GM19035 (cell line): ENCODE results near the gene FUZ.

Experiments used
- ATAC-seq: cut with Tn5 transposase; IDR thresholded peaks from one replicate; pipeline ENCODE4 v1.9.1; 2021; ENCODE audit not compliant: unreplicated experiment

Gene FUZ

DNA sequence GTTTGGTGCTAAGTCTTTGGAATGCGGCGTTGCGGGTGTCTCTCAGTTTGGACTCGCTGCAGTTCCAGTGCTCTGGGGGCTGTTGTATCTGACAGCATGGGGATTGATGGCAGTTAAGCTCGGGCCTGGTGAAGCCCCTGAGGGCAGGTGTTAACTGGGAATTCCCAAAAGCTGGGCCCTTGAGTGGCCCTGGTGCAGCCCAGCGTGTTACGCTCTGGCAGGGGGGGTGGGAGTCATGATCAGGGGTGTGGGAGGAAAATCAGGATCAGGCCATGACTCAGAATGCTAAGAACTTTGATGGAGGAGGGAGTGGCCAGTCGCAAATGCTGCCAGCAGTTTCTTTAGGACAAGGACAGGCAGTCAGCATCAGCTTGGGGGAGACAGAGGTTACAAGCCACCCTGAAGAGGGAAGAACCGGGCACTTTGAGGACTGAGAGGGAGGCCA lies 26.7 kb downstream of the FUZ start:
- ATAC-seq, result no peak

DNA sequence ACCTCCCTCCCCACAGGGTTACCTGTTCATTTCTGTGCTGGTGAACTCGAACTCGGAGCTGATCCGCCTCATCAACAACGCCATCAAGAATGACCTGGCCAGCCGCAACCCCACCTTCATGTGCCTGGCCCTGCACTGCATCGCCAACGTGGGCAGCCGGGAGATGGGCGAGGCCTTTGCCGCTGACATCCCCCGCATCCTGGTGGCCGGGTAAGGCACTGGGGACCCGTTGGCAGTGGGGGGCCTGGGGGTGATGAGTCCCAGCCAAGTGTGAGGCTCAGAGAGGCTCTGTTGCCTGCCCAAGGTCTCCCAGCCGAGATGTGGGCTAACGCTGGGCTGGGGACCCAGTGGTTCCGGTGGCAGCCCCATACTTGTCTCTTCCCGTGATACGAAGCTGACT lies 30.6 kb downstream of the FUZ start:
- no peak for ATAC-seq

DNA sequence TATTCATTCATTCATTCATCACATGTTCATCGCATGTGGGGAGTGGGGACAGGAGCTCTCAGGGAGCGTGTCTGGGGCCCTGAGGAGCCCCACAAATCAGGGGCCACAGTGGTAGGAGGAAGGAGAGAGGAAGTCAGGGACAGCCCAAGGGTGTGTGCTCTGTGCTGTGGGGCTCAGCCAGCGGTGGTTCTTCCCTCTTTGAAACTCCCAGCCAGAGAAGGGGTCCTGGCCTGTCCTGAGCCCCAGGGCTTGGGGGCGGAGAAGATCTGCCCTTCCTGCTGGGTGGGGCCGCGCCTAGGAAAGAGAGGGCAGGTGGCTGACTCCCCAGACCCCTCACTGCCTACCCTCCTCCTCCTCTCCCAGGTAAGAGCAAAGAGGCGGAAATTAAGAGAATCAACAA lies 31.7 kb downstream of the FUZ start:
- ATAC-seq, result no peak

DNA sequence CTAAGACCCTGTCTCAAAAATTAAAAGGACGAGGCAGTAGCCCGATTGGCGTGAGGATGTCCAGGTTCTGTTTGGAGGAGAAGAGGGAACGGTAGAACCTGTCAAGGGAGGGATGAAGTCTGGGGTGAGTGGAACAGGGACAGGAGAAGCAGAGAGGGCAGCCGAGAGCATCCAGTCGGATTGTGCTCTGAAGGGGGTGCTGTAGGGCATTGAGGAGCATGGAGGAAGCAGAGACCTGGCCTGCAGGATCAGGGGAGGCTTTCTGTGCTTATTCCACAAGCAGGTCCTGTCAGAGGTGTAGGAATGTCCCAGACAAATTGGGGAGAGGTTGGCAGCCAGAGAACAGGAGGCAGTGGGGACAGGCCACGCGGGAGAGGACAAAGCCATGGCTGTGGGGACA lies 32.2 kb downstream of the FUZ start:
- no peak for ATAC-seq

DNA sequence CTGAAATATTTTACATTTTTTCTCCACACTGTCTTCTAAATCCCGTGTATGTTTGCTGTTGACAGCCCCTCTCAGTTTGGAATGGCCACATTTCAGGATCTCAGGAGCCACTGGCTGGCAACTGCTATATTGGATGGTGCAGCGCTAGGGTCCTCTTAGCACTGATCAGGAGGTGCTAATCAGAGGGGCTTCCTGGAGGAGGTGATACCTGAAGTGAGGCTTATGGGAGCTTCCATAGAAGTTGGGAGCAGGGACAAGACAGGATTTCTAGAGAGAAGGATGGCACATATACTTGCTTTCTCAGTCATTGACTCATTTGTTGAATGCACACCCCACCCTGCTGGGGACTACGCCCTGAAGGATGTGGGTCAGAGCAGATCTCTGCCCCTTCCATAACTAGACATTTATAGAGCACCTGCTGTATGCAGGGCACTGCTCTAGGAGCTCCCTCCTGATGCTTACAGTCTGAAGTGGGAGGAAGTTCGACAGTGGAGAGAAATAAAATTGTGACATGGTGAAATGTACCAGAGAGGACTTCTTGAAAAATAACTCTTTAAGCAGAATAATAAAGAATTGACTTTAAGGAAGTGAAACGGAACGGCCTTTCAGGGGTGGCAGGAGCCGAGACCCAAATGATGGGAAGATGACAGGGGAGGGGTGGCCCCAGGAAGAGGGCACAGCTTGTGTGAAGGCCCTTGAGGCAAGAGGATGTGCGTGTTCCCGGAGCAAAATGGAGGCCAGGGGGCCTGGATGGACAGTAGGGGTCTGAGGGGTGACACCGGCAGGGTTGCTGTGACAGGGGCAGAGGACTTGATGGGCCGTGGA lies 33.1 kb downstream of the FUZ start:
- no peak for ATAC-seq

DNA sequence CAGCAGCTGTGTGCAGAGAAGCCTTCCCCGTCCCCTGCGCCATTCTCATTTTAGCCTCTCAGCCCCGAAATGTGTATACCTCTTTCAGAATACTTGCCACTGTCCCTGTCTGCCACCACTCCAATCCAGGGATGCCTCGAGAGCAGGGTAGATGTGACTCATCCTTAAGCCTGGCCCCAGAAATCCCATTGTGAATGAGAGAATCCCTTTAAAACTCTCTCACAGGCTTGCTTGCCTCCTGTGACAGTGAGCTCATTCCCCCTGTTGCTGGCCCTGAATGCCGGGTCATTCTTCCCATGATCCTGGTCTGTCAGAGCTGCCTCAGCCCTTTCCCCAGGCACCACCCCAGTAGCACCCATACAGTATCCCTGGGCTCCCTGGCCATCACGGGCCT lies 36.7 kb downstream of the FUZ start:
- ATAC-seq, result no peak

DNA sequence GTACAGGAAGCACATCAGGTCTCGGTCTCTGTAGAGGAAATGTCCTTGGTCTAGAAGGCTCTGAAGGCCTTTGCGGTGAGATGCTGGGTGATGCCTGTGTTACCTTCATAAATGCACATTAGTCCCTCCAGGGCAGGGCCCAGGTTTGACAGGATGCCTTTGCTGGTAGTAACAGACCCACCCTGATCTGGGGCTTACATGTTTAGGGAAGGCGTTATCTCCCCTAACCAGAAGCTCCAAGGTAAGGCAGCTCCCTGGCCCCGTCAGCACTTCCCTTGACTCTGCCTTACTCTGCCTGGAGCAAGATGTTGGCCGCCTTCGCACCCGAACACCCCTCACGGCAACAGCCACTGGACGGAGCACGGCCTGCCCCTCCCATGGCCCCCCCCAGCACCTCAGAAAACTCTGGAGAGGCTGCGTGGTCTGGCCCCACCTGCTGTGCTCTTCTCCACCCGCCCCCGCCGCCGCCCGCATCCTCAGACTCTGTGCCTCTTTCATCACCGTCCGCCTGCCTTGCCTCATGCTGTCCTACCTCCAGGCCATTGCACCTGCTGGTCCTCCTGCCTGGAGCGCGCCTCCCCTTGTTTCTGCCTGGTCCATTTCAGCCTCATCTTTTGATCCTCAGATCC lies 37.2 kb downstream of the FUZ start:
- ATAC-seq, result no peak

DNA sequence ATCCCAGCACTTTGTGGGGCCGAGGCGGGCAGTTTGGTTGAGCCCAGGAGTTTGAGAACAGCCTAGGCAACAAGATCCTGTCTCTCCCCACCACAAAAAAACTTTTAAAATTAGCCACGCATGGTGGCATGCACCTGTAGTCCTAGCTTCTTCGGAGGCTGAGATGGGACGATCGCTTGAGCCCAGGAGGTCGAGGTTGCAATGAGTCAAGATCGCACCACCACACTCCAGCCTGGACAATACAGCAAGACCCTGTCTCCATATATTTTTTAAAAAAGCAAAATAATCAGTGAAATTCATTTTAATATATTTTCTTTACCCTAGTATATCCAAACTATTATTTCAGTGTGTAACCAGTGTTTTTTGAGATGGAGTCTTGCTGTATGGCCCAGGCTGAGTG lies 38.1 kb downstream of the FUZ start:
- no peak for ATAC-seq

DNA sequence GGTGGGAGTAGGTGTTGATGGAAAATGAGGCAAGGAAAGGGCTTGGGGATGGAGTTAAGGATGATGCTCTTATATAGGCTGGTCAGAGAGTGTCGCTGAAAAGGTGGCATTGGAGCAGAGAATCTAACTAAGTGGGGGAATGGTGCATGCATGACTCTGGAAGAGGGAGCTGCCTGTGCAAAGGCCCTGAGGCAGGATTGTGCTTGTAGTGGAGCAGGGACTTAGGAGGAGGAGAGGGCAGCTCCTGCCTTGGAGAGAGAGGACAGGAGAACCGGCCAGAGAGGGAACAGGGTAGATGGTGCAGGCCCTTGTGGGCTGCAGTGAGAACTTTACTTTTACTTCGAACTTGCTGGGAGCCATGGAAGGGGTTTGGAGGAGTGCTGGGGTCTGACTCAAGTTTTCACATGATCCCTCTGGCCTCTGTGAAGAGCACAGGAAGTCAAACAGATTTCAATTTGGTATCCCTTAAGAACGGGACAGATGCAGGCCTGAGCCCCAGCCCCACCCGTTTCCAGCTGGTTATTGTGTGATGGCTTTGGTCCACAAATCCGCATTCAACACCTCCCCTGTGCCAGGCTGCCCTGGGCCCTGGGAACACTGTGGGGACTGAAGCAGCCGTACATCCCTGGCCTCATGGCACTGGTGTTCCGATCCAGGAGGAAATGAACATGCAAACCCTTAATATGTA lies 39.3 kb downstream of the FUZ start:
- ATAC-seq, result no peak

DNA sequence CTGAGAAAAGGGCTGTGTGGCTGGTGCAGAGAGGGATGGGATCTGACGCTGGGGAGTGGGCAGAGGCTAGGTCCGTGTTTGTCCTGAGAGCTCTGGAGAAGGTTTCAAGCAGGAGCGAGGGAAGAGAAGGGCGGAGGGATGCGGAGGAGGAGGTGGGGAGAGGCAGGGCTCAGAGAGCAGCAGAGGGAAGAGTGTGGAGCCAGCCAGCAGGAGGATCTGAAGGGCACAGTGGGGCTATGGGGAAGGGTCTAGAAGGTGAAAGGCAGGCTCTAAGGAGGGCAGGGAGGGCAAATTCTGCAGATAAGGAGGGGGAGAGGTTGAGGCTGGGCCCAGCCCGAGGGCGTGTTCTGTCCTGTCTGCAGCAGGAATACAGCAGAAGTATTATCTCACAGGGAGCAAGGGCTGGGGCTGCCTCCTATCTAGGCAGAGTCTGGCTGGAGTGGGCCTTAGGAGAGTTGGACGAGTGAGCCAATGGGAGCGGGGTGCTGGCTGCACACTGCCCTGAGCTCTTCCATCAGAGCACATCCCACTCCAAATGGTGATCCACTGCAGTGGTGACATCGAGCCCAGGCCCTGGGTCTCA lies 40.2 kb downstream of the FUZ start:
- ATAC-seq, result no peak

DNA sequence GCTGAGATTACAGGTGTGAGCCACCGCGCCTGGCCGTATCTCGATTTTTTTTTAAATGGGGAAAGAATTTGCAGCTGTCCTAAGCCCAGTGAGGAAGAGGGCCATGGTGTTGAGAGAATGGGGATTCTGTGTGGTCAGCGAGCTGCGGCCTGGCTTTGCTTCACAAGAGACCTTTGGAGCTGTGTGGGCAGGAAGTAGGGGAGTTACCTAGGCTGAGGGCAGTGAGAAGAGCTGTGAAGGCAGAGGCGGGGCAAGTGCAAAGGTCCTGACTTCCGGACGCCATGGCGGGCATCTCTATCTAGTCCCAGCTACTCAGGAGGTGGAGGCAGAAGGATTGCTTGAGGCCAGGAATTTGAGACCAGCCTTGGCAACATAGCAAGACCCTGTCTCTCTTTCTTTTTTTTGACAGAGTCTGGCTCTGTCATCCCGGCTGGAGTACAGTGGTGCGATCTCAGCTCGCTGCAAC lies 41.4 kb downstream of the FUZ start:
- no peak for ATAC-seq

DNA sequence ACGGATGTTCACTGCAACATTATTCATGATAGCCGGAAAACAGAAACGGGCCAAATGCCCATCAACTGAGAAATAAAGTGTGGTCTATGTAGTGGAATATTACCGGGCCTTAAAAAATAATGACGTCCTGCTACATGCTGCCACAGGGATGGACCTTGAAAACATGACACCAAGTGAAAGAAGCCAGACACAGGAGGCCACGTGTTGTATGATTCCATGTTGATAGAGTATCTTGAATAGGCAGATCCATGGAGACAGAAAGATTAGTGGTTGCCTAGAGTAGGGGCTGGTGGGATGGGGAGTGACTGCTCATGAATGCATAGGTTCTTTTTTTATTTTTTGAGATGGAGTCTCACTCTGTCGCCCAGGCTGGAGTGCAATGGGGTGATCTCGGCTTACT lies 42.6 kb downstream of the FUZ start:
- no peak for ATAC-seq

DNA sequence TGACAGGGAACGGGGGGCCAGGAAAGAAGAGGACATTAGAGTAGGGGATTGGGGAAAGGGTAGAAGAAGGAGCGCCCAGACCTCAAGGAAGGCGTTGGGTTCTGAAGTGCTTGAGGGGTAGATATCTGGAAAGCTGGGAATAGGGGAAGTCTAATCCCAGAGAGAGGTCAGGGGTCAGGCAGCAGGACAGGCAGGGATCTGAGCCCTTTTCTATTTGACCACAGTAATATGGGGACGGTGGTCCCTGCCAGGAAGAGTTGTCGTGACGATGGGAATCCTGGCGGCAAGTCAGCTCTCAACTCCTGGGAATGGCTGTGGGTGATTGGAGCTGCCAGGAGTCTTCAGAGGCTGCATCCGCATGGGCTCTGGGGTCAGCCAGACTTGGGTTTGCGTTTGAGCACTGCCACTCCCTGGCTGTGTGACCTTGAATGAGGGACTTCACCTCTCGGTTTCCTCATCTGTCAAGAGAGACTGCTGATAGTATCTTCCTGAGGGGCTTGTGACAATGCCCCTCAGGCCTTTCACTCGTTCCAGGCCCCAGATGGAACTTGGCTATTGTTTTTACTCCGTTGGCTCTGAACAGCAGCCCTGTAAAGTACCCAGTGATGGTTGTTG lies 45.0 kb downstream of the FUZ start:
- ATAC-seq, result no peak

DNA sequence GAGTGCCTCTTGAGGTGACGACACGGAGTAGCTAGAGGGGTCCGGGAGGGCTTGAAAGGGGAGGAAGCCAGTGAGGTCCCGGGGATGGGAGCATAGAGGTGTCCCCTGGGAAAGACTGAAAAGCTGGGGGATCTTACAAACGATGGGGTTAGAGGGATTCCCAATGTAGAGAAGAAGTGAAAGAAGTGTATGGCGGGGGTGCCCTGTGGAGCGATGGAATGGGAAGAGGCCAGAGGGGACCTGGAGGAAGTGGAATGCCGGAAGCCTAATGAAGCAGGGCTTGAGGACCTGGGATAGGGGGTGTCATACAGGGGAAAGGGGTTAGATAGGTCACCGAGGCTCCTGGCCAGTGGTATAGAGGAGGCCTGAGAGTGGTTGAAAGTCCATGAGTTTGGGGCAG lies 45.7 kb downstream of the FUZ start:
- ATAC-seq, result no peak

DNA sequence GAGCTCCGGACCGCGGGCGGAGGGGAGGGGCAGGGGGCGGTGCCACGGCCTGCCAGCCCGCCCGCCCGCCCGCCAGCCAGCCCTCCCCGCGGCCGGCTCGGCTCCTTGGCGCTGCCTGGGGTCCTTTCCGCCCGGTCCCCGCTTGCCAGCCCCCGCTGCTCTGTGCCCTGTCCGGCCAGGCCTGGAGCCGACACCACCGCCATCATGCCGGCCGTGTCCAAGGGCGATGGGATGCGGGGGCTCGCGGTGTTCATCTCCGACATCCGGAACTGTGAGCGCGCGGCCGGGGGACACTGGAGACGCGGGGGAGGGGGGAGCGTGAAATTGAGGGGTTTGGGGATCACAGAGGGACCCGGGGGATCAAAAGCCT lies 46.2 kb downstream of the FUZ start, which contains the start of gene AP2A1:
AP2A1 (plus strand) TSS at position 72 of the 370 bp plus-strand sequence; CDS start at position 205, 133 bp downstream.
- ATAC-seq, result no peak

DNA sequence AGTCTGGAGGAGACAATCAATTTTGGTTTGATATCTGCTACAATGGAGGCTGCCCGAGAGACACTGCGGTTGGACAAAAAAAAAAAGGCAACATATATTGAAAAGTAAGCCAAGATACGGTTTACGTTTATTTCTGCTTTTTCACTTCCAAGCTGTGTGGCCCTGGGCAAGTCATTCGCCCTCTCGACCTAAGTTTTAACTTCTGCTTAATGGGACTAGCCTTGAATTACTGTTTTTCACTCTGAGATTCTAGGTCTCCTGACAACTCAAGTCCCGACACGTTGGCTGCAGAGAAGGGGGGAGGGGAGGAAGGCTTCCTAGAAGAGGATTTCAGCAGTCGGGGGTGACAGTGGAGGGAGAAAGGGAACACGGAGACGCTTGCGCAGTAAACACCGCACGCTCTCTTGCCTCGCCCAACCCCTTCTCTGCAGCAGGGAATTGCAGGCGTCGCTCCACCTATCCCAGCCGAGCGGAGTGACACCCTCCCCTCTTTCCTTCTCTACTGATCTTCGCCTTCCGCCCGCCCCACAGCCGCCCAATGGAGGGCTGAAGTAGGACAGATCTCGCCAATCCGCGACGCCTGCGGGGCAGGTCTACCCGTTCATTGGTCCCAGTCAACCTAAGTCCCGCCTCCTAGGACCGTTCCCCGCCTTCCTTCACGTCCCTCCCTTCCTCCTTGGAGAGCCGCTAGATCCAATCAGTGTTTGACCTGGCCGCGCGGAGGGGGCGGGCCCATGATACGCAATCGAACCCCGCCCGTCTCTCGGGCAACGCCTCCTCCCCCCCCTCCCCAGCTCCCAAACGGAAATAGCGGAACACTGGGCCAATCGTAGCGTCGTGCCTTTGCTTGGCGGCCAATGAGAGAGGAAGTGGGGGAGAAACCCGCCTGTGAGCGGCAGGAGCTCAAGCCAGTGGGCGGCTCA lies 46.8 kb downstream of the FUZ start:
- peak; percentile 93 for ATAC-seq

DNA sequence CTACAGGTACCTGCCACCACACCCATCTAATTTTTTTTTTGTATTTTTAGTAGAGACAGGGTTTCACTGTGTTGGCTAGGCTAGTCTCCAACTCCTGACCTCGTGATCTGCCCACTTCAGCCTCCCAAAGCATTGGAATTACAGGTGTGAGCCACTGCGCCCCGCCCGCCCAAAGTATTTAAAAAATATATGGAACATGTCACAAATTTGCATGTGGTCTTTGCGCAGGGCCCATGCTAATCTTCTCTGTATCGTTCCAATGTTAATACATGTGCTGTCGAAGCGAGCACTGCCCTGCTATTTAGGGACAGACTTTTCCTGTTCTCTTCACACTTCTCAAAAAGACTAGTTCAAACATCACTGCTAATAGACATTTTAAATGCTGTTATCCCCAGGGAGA lies 48.8 kb downstream of the FUZ start:
- ATAC-seq, result no peak

DNA sequence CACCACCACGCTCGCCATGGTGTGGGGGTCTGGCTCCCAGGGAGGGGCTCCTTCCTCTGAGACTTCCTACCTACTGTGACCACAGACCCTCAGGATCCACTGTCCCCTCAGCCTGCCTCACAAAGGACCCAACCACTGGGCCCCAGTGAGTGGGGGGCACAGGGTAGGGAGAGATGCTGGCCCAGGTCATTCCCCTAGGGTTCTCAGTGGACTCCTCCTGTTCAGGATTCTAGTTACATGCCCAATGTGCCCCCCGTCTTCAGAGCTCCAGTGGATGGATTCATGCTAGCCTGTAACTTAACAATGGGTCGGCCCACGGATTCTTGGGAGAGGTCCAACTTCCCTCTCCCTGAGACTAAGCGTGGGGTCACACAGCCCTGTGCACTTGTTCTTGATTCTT lies 49.9 kb downstream of the FUZ start, which contains the start of gene TSKS:
TSKS (minus strand) TSS at position 77 of the 400 bp plus-strand sequence; CDS start at position 18, 59 bp downstream.
- no peak for ATAC-seq

DNA sequence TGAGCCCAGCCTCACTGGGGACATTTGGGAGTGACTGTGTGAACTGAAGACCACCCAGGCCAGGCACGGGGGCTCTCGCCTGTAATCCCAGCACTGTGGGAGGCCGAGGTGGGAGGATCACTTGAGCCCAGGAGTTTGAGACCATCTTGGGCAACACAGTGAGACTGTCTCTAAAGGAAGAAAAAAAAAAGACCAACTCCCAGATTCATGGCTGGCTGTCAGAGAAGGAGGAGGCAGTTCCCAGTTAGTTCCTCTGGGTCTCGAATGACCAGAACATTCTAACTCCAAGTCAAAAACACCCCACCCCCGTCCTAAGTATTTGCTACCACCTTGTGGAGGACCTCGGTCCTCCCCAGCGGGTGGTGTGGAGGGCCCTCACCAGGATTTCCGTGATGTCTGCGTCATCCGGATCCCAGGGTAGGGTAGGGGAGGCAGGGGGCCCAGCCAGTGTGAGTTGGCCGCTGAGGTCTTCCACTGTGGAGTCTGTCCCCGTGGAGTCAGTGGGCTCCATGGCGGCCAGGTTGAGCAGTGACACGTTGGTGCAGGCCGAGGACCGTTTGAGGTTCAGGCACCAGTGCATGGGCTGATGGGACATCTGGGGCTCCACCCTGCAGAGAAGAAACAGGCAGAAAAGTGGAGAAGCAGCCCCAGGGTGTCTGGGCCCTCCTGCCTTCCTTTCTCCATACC lies 51.3 kb downstream of the FUZ start:
- no peak for ATAC-seq
